GM21423 (cell line): ENCODE results near the gene TBXA2R.

Source experiments
- ATAC-seq: cut with Tn5 transposase; IDR thresholded peaks from one replicate; pipeline ENCODE4 v1.9.1; 2021; ENCODE audit warnings: mild to moderate bottlenecking, moderate library complexity; ENCODE audit not compliant: unreplicated experiment

TBXA2R gene

GRCh38 chr19:3607303-3608078, 816 bp upstream of the TBXA2R start:
- no peak for ATAC-seq

- ATAC-seq: no peak
Measured at GRCh38 chr19:3606174-3606689, 443 bp downstream of the TBXA2R start.

DNA sequence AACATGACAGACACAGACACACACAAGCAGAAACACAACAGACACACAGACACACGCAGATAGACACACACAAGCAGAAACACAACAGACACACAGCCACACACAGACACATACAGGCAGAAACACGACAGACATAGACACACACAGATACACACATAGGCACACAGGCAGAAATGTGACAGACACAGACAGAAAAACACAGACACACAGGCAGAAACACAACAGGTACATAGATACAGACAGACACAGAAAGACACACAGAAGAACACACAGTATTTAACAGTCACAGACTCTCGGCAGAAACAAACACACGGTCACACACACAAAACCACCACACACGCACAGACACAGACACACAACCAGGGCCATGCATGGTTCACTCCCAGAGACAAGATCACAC, 905 bp downstream of the TBXA2R start:
- ATAC-seq: no peak

GRCh38 chr19:3605361-3605760, 1.3 kb downstream of the TBXA2R start:
- no peak for ATAC-seq

GRCh38 chr19:3604987-3605343, 1.7 kb downstream of the TBXA2R start:
- ATAC-seq: no peak

DNA sequence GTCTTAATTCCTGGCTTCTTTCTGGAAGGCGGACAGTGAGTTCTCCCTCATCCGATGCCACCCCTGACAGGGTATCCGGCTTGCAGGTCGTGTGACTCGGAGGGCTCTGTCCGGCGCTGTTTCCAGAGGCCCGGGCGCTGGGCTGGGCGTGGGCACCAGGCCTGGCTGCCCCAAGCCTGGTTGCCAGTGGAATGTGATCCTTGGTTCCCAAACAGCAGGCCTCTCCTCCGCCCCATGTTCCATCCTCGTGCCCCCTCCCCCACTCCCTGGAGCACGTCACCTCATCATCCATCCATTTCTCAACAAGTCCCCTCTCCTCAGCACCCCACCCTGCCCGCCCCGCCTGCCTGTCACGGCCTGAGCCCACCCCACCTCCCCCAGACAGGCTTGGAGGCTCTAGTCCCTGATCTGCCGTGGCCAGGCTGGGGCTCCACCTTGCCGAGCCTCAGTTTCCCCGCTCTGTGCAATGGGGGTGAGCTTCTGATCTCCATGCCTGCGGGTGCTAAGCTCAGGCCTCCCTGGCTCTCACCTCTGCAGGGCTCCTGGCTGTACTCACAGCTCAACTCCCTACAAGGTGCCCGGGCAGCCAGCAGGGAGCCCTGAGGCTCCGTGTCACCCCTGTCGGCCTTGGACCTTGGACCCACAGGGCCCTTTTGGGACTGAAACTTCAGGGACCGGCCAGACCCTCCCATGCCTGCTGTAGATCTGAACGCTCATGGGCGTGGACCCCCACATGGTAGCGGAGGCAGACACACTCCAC, 2.3 kb downstream of the TBXA2R start:
- ATAC-seq: no peak

GRCh38 chr19:3603121-3603811, 3.4 kb downstream of the TBXA2R start:
- no peak for ATAC-seq

DNA sequence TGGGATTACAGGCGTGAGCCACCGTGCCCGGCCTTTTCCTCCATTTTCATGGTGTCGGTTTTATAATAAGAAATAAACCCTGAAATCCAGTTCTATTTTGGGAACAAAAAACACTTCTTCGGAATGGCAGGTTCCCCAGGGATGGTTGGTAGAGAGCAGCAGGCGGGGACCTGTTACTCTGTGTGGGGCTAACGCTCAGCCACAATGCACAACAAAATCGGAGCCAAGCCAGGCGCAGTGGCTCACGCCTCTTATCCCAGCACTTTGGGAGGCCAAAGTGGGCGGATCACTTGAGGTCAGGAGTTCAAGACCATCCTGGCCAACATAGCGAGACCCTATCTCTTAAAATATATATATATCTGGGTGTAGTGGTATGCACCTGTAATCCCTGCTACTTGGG, 5.7 kb downstream of the TBXA2R start:
- no peak for ATAC-seq

DNA sequence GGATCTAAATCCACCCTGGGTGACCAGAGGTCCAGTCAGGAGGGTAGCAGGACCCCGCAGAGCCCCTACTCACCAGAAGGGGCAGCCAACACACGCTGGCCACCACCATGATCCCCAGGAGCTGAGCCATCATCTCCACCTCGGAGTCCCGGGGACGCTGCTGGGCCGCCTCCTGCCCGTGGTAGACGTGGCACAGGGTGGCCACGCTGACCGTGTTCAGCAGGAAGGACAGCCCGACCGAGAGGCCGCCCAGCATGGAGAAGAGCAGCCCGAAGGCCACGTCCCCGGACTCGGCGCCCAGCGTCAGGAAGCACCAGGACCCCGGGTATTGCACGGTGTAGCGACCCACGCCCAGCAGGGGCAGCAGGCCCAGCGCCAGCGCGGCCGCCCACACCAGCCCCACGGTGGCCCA, 6.9 kb downstream of the TBXA2R start:
- ATAC-seq: no peak

DNA sequence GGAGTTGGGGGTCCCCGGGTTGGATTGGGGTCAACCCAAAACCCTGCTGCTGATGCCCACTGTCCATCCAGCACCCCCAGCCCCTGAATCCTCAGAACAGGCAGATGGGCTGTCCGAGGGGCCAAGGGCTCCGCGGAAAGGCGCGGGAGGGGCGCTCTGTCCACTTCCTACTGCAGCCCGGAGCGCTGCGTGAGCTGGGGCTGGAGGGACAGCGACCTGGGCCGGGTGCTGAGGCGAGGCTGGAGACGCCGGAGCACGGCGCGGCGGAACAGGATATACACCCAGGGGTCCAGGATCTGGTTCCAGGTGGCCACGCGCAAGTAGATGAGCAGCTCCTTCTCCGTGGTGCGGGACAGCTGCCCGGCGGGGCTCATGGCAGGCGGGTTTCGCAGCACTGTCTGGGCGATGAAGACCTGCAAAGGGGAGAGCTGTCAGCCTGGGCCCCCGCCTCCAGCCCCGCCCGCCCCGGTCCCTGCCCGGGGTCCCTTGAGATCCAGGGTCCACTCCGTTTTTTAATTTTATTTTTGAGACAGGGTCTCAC, 11.1 kb downstream of the TBXA2R start:
- ATAC-seq: no peak

DNA sequence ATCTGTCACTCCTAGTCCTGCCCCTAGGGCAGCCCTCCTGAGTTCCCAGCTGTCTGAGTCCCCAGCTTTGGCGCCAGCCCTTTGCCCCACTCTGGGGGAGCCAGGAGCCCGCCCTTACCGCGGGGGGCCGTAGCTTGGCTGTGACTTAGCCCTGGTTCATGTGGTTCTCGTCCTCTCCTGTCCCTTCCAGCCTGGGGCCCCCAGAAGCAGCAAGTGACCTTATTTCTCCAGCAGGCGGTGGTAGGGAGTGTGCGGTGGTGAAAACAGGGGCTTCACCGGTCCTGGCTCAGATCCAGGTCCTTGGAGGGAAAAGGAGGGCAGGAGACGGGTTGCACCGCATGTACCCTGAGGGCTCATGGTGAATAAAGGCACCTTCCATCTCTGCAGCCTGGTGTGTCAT, 13.5 kb downstream of the TBXA2R start:
- no peak for ATAC-seq

- ATAC-seq: no peak
Measured at GRCh38 chr19:3591876-3592613, 14.6 kb downstream of the TBXA2R start.

DNA sequence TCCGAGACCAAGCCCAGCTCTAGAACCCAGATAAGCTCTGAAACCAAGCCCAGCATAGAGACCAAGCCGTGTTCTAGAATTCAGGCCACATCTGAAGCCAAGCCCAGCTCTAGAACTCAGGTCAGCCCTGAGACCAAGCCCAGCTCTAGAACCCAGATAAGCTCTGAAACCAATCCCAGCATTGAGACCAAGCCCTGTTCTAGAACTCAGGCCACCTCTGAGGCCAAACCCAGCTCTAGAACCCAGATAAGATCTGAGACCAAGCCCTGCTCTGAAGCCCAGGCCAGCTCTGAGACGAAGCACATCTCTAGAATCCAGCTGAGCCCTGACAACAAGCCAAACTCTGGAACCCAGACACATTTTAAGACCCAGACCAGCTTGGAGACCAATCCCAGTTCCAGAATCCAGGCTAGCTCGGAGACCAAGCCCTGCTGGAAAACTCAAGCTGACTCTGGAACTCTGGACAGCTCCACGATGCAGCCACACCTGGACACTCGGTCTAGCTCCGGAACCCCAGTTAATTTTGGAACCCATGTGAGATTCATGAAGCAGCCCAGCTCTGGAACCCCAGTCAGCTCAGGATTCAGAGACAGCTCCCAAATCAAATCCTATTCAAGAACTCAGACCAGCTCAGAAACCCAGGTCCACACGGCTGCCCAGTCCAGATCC, 15.6 kb downstream of the TBXA2R start:
- ATAC-seq: no peak

DNA sequence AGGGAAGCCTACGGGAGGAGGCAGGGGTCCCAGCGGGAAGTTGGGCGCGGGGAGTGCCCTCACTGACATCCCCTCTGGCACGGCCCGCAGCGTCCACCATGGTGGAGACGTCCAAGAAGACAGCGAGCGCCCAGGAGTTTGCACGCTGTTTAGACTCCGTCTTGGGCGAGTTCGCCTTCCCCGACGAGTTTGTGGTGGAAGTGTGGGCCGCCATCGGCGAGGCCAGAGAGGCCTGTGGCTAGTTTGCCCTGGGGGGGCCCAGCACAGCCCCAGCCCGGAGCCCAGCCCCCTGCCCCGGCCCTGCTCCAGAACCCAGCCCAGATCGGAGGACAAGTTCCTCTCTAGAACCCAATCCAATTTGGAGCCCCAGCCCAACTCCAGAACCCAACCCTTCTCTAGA, 16.7 kb downstream of the TBXA2R start:
- ATAC-seq: no peak

DNA sequence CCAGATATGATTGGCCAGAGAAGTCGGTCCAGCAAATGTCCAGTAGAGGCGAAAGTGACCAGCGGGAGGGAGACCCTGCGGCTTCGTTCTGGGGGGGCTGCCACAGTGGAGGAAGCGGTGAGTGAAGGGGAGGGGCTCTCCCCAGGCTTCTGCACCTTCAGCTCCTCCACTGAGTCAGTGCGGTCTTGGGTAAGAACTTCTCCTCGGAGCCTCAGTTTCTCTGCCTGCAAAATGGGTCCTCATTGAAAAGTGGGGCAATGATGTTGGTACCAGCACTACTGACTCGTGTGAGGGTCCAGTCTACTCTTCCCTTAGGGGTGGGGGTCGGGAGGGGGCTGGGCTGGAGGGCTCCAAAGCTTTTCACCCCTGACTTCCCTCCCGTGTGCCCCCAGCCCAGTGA, 17.2 kb downstream of the TBXA2R start:
- no peak for ATAC-seq

GRCh38 chr19:3586707-3587346, 19.8 kb downstream of the TBXA2R start:
- no peak for ATAC-seq

GRCh38 chr19:3586127-3586626, 20.5 kb downstream of the TBXA2R start:
- no peak for ATAC-seq

- no peak for ATAC-seq
Measured at GRCh38 chr19:3585301-3586126, 21.2 kb downstream of the TBXA2R start, which contains the start of gene GIPC3. TSS of gene GIPC3 (plus strand) at chr19:3585478. CDS start at chr19:3585598, 120 bp downstream.
